H1 (cell line): ENCODE results near the gene TRIM47. TPM values are rescaled to one million over a fixed set of nuclear protein-coding genes. Genes with fewer than 3 reads are reported as not detected.

Source experiments
- CTCF ChIA-PET: fragments of 300-600 bp; sonication (Branson Sonifier 250); formaldehyde crosslinking; loops from one replicate; lab custom pipeline; 2021; ENCODE audit not compliant: partially characterized antibody; lab: Charles Lee
- POLR2A ChIA-PET: fragments of 300-600 bp; sonication (Branson Sonifier 250); formaldehyde crosslinking; loops from one replicate; lab custom pipeline; 2021; ENCODE audit warnings: inconsistent platforms; ENCODE audit not compliant: partially characterized antibody; lab: Charles Lee
- DNase-seq, 2 experiments: peaks; one replicate each; pipeline versions ENCODE4 v3.0.0 to v3.0.0-alpha.2; 2010 to 2022; ENCODE audit warnings: low spot score in 2 of 2, low read depth in 1 of 2, mixed read lengths in 1 of 2
- FAIRE-seq: peaks from 2 replicates; lab custom pipeline; 2011; peaks lifted over from hg19 to GRCh38; lab: Jason Lieb, UNC
- H2AFZ ChIP-seq: 2 replicates; pipeline ENCODE4 v1.8.1; 2012; ENCODE audit warnings: low read length, inconsistent platforms
- H2AK5ac ChIP-seq: 2 replicates; pipeline ENCODE4 v1.6.1; 2013; ENCODE audit warnings: low read depth, low read length
- H2BK120ac ChIP-seq: replicated peaks from 2 replicates; pipeline ENCODE3; 2013; ENCODE audit warnings: low read depth, low read length, inconsistent platforms
- H2BK12ac ChIP-seq: 2 replicates; pipeline ENCODE4 v1.6.1; 2013; ENCODE audit warnings: low read depth, low read length
- H2BK15ac ChIP-seq: 2 replicates; pipeline ENCODE4 v1.6.1; 2013; ENCODE audit warnings: low read length
- H2BK20ac ChIP-seq: 2 replicates; pipeline ENCODE4 v1.6.1; 2013; ENCODE audit warnings: low read length
- H2BK5ac ChIP-seq: 2 replicates; pipeline ENCODE4 v1.6.1; 2013; ENCODE audit warnings: low read depth, low read length
- H3K14ac ChIP-seq: 2 replicates; pipeline ENCODE4 v1.6.1; 2013; ENCODE audit warnings: inconsistent platforms; ENCODE audit not compliant: insufficient read length
- H3K18ac ChIP-seq: 2 replicates; pipeline ENCODE4 v1.6.1; 2013; ENCODE audit warnings: low read length; ENCODE audit errors: extremely low read depth
- H3K23ac ChIP-seq: 2 replicates; pipeline ENCODE4 v1.6.1; 2013; ENCODE audit warnings: inconsistent platforms; ENCODE audit not compliant: insufficient read length
- H3K23me2 ChIP-seq: 2 replicates; pipeline ENCODE4 v1.6.1; 2013; ENCODE audit warnings: low read depth, low read length
- H3K27ac ChIP-seq: 2 replicates; pipeline ENCODE4 v1.6.1; 2011; ENCODE audit warnings: low read depth, low read length, inconsistent platforms
- H3K27me3 ChIP-seq, 4 experiments: replicated peaks in 1 of 4; 1 replicate in 1 of 4; 2 replicates in 3 of 4; pipeline versions ENCODE4 v1.6.1 to v1.8.1; 2011 to 2013; ENCODE audit warnings: low read length in 3 of 4, mild to moderate bottlenecking in 3 of 4, inconsistent platforms in 2 of 4, mixed read lengths in 2 of 4, moderate library complexity in 1 of 4; ENCODE audit not compliant: control insufficient read depth in 3 of 4, insufficient read depth in 3 of 4; ENCODE audit errors: extremely low read depth in 1 of 4
- H3K36me3 ChIP-seq, 4 experiments: 2 replicates each; pipeline versions ENCODE4 v1.6.1 to v1.8.1; 2011 to 2013; ENCODE audit warnings: mild to moderate bottlenecking in 4 of 4, low read length in 3 of 4, moderate library complexity in 2 of 4, control low read depth in 1 of 4, inconsistent platforms in 1 of 4; ENCODE audit not compliant: insufficient read depth in 4 of 4, control insufficient read depth in 2 of 4
- H3K4ac ChIP-seq: replicated peaks from 2 replicates; pipeline ENCODE3; 2013; ENCODE audit warnings: low read length, low read depth, mixed read lengths, inconsistent platforms; ENCODE audit not compliant: insufficient read length
- H3K4me1 ChIP-seq, 4 experiments: replicated peaks in 1 of 4; 1 replicate in 1 of 4; 2 replicates in 3 of 4; pipeline versions ENCODE4 v1.6.1 to v1.8.1; 2011 to 2013; ENCODE audit warnings: low read length in 3 of 4, inconsistent platforms in 2 of 4, mixed read lengths in 1 of 4; ENCODE audit not compliant: insufficient read depth in 4 of 4, control insufficient read depth in 3 of 4
- H3K4me2 ChIP-seq, 2 experiments: 2 replicates each; pipeline versions ENCODE4 v1.6.1 to v1.8.1; 2011 to 2013; ENCODE audit warnings: low read depth in 2 of 2, low read length in 2 of 2, control low read depth in 1 of 2, inconsistent platforms in 1 of 2, mild to moderate bottlenecking in 1 of 2; ENCODE audit not compliant: insufficient read depth in 1 of 2
- H3K4me3 ChIP-seq, 4 experiments: fragments of 200-600, 300-600 bp in 1 of 4; sonication (generic), shearing (Covaris generic), sonication (Bioruptor Twin) in 1 of 4; 2 replicates each; pipeline versions ENCODE4 v1.5.1 to v1.8.1; 2011 to 2016; ENCODE audit warnings: low read length in 4 of 4, low read depth in 3 of 4, control low read depth in 2 of 4, inconsistent platforms in 2 of 4, mild to moderate bottlenecking in 2 of 4, mixed read lengths in 1 of 4, moderate library complexity in 1 of 4; ENCODE audit not compliant: insufficient read depth in 2 of 4; ENCODE audit errors: extremely low read depth in 1 of 4
- H3K56ac ChIP-seq: replicated peaks from 2 replicates; pipeline ENCODE3; 2013; ENCODE audit warnings: low read depth, mild to moderate bottlenecking, mixed read lengths, low read length, inconsistent platforms; ENCODE audit not compliant: insufficient read length
- H3K79me1 ChIP-seq: 2 replicates; pipeline ENCODE4 v1.6.1; 2013; ENCODE audit warnings: low read depth, low read length, control low read depth
- H3K79me2 ChIP-seq, 2 experiments: 2 replicates each; pipeline versions ENCODE4 v1.6.1 to v1.8.1; 2012 to 2013; ENCODE audit warnings: low read length in 2 of 2, mild to moderate bottlenecking in 2 of 2, inconsistent platforms in 1 of 2; ENCODE audit not compliant: insufficient read depth in 2 of 2, control insufficient read depth in 1 of 2
- H3K9ac ChIP-seq, 4 experiments: replicated peaks in 1 of 4; 1 replicate in 1 of 4; 2 replicates in 3 of 4; pipeline versions ENCODE4 v1.6.1 to v1.8.1; 2011 to 2013; ENCODE audit warnings: low read depth in 3 of 4, low read length in 3 of 4, control low read depth in 2 of 4, mild to moderate bottlenecking in 2 of 4, moderate library complexity in 2 of 4, inconsistent platforms in 1 of 4; ENCODE audit errors: extremely low read depth in 1 of 4
- H3K9me3 ChIP-seq, 2 experiments: 2 replicates each; pipeline versions ENCODE4 v1.6.1 to v1.8.1; 2012 to 2013; ENCODE audit warnings: mild to moderate bottlenecking in 2 of 2, moderate library complexity in 2 of 2, control low read depth in 1 of 2, inconsistent platforms in 1 of 2, low read depth in 1 of 2, low read length in 1 of 2, mixed read lengths in 1 of 2; ENCODE audit not compliant: insufficient read depth in 2 of 2
- H4K20me1 ChIP-seq, 2 experiments: replicated peaks in 1 of 2; 2 replicates each; pipeline versions ENCODE3 to v1.8.1; 2011 to 2013; ENCODE audit warnings: inconsistent platforms in 2 of 2, low read length in 2 of 2, mild to moderate bottlenecking in 1 of 2; ENCODE audit not compliant: insufficient read depth in 2 of 2, control insufficient read depth in 1 of 2
- H4K5ac ChIP-seq: 2 replicates; pipeline ENCODE4 v1.6.1; 2013; ENCODE audit warnings: low read length, low read depth, mixed read lengths, inconsistent platforms; ENCODE audit not compliant: insufficient read length
- H4K8ac ChIP-seq: 2 replicates; pipeline ENCODE4 v1.8.0; 2013; ENCODE audit warnings: mild to moderate bottlenecking, moderate library complexity, low read length, inconsistent platforms; ENCODE audit not compliant: insufficient read depth; ENCODE audit errors: extremely low read depth
- H4K91ac ChIP-seq: replicated peaks from 2 replicates; pipeline ENCODE3; 2013; ENCODE audit warnings: low read length, mixed read lengths, inconsistent platforms; ENCODE audit not compliant: insufficient read length
- ATF2 ChIP-seq: IDR thresholded peaks from 2 replicates; pipeline ENCODE4 v1.6.1; 2012; ENCODE audit warnings: low read length, inconsistent platforms
- WGBS, 2 experiments: shearing (Covaris generic) in 1 of 2; methylation state at CpG; one replicate each; pipeline versions ENCODE4 v1.1.6 to v1.1.7; 2013 to 2015; ENCODE audit warnings: low lambda C conversion rate in 2 of 2, mixed read lengths in 2 of 2, inconsistent platforms in 1 of 2, low coverage in 1 of 2, missing lambda C conversion rate in 1 of 2; ENCODE audit not compliant: insufficient replicate concordance in 2 of 2, insufficient coverage in 1 of 2, insufficient read length in 1 of 2; ENCODE audit errors: extremely low coverage in 1 of 2, missing lambda C conversion rate in 1 of 2; 5-methylcytosine and 5-hydroxymethylcytosine counted together
- polyA plus RNA-seq, 7 experiments: library from polyadenylated mRNA; depleted of rRNA in 3 of 7; stranded (reverse) in 5 of 7; unstranded in 2 of 7; fragments of >200 nt in 5 of 7; fragments of 200-250 nt in 2 of 7; gene quantifications; 1 replicate in 5 of 7; 2 replicates in 1 of 7; 4 replicates in 1 of 7; pipeline versions ENCODE4 v1.2.1 to v1.2.3, GENCODE V29; 2011 to 2013; ENCODE audit warnings: missing spikeins in 2 of 7, mixed read lengths in 2 of 7
- total RNA-seq: library from RNA; stranded (reverse); fragmentation: NEBNext Ultra II Directional; extraction: Animal tissue kit (Norgen Biotek cat#: 25700); gene quantifications from 2 replicates; pipeline ENCODE4 v1.2.1, GENCODE V29; 2021

Gene TRIM47
- total and polyA plus RNA-seq, 2 of the 8 experiments (the other 6 are each of a cell fraction or from before 2014, with no cell fraction given) = 6.3 to 6.4 TPM

GRCh38 chr17:75874323-75875181 is 3.8 kb downstream of the TRIM47 start:
- Histone ChIP-seq H3K23ac (no peak overlapping the region), H3K79me2 (no peaks in the 10 kb centered on the region), H3K56ac (no peak overlapping the region), H3K9me3 (no peaks in the 10 kb centered on the region), H3K4me1 (peaks cover 0 to 27% (median 13%) of the 10 kb centered on the region in 4 experiments; a peak in 6 of 7 replicates), H3K9ac (no peak overlapping the region), H3K79me1 (no peaks in the 10 kb centered on the region), H3K27ac (no peak overlapping the region), H2BK12ac (no peak overlapping the region), H4K91ac (no peak overlapping the region), H4K20me1 (no peaks in the 10 kb centered on the region), H3K4ac (no peak overlapping the region), H4K8ac (no peak overlapping the region), H3K18ac (no peak overlapping the region), H3K4me3 (no peak overlapping the region), H2BK15ac (no peak overlapping the region), H2BK120ac (no peak overlapping the region), H3K14ac (no peak overlapping the region), H2AFZ (no peak overlapping the region), H2AK5ac (no peak overlapping the region), H2BK20ac (no peak overlapping the region), H3K36me3 (no peaks in the 10 kb centered on the region), H3K23me2 (peaks cover 15% of the 10 kb centered on the region; the same call in 1 of the 2 replicates), H3K4me2 (no peak overlapping the region), H4K5ac (no peak overlapping the region), H2BK5ac (no peak overlapping the region), H3K27me3 (peaks cover 10 to 31% (median 24%) of the 10 kb centered on the region in 4 experiments)
- ChIA-PET POLR2A (interaction anchor here (1.0 to 12.1 kb wide), 9 partner anchors 11 to 99 kb away, joined by 3 to 143 read pairs (median 3); partner anchors contain the start of genes TRIM65, UNK and WBP2), CTCF (interaction anchor here (0.6 to 11.3 kb wide), 16 partner anchors 13 to 515 kb away, joined by 3 to 157 read pairs (median 6); partner anchors contain the start of genes MRPL38, TRIM65 and WBP2)
- no peak for FAIRE-seq
- no peak for DNase-seq
- WGBS, 2 experiments = 94% methylated on average over 33 of the region's 38 CpGs; no CpG with 5 or more reads in 1 of the 2 experiments
- no peak for TF ChIP-seq ATF2
